Esophagus muscularis mucosa (tissue), 4 donors: Measurements from ENCODE around the gene EPX. TPM values are rescaled to one million over a fixed set of nuclear protein-coding genes. Genes with fewer than 3 reads are reported as not detected.

ENCODE experiments used
- DNase-seq: peaks from one replicate; pipeline ENCODE4 v3.0.0-alpha.2; 2017; ENCODE audit errors: extremely low spot score
- H3K27ac ChIP-seq, 4 donors: fragments of 200-600 bp; sonication (generic); replicated peaks in 1 of 4; 1 replicate in 3 of 4; 2 replicates in 1 of 4; pipeline ENCODE4 v1.5.1; 2016 to 2019; ENCODE audit warnings: mild to moderate bottlenecking in 1 of 4
- H3K27me3 ChIP-seq, 4 donors: fragments of 200-600 bp; sonication (generic); one replicate each; pipeline versions ENCODE4 v1.5.1 to v1.6.0; 2016 to 2019
- H3K36me3 ChIP-seq, 4 donors: fragments of 200-600 bp; sonication (generic); one replicate each; pipeline ENCODE4 v1.5.1; 2016 to 2019
- H3K4me1 ChIP-seq, 4 donors: fragments of 200-600 bp; sonication (generic); one replicate each; pipeline ENCODE4 v1.5.1; 2016 to 2019
- H3K4me3 ChIP-seq, 4 donors: fragments of 200-600 bp; sonication (generic); 1 replicate in 2 of 4; 2 replicates in 2 of 4; pipeline ENCODE4 v1.5.1; 2016 to 2019; ENCODE audit warnings: mild to moderate bottlenecking in 4 of 4, moderate library complexity in 1 of 4
- H3K9me3 ChIP-seq, 4 donors: fragments of 200-600 bp; sonication (generic); 1 replicate in 3 of 4; 2 replicates in 1 of 4; pipeline ENCODE4 v1.5.1; 2016 to 2019
- CTCF ChIP-seq, 3 experiments: fragments of 200-600 bp in 2 of 3; fragments of 450-650 bp in 1 of 3; sonication (generic) in 2 of 3; IDR thresholded peaks; one replicate each; pipeline ENCODE4 v1.5.1; 2017 to 2019; ENCODE audit warnings: antibody characterized with exemption in 3 of 3, mild to moderate bottlenecking in 2 of 3, moderate library complexity in 1 of 3
- EP300 ChIP-seq: sonication (generic); formaldehyde crosslinking; IDR thresholded peaks from one replicate; pipeline ENCODE4 v1.6.1; 2017; ENCODE audit warnings: antibody characterized with exemption
- POLR2A ChIP-seq: fragments of 450-650 bp; IDR thresholded peaks from one replicate; pipeline ENCODE4 v1.6.1; 2017; ENCODE audit warnings: antibody characterized with exemption, moderate library complexity, mild to moderate bottlenecking, low read depth
- POLR2AphosphoS5 ChIP-seq, 2 donors: sonication (generic); formaldehyde crosslinking; IDR thresholded peaks; one replicate each; pipeline ENCODE4 v1.6.1; 2017; ENCODE audit warnings: antibody characterized with exemption in 2 of 2
- WGBS: methylation state at CpG from one replicate; pipeline ENCODE4 v1.1.5; 2018; 5-methylcytosine and 5-hydroxymethylcytosine counted together
- intact Hi-C: fragments of 100-400 bp; cut with DNase I; formaldehyde crosslinking; loops from one replicate; pipeline ENCODE4 v1.15.1; 2023
- total RNA-seq, 4 donors: library from RNA; depleted of rRNA; stranded (reverse); fragments of >200 nt; gene quantifications; one replicate each; pipeline versions ENCODE4 v1.1.0 to v1.2.1, GENCODE V29; 2016

Gene EPX
- total RNA-seq, 4 donors from 2014 or later: not detected

GRCh38 chr17:58195518-58196123 lies 3.1 kb downstream of the EPX start:
- no peak for DNase-seq
- intact Hi-C loops: no loop called here
- Histone ChIP-seq H3K36me3 (no peaks in the 10 kb centered on the region), H3K4me1 (no peaks in the 10 kb centered on the region), H3K27me3 (peaks cover 0 to 91% (median 3%) of the 10 kb centered on the region in 4 donors), H3K27ac (no peak overlapping the region), H3K9me3 (no peaks in the 10 kb centered on the region), H3K4me3 (no peak overlapping the region)
- TF ChIP-seq EP300 (no peak), POLR2AphosphoS5 (IDR thresholded peaks at IDR 0.05) (no peak)
- 88% methylated on average over 5 of the region's 5 CpGs for WGBS

GRCh38 chr17:58196610-58197009 lies 4.1 kb downstream of the EPX start:
- intact Hi-C loops: no loop called here
- H3K4me3 ChIP-seq: no peak overlapping the region
- WGBS: 83% methylated on average over 7 of the region's 7 CpGs
- no peak for TF ChIP-seq POLR2AphosphoS5 (IDR thresholded peaks at IDR 0.05)
- no peak for TF ChIP-seq CTCF (IDR thresholded peaks at IDR 0.05)
- TF ChIP-seq EP300: no peak
- no peak for TF ChIP-seq POLR2A
- H3K9me3 ChIP-seq: no peaks in the 10 kb centered on the region
- peaks cover 0 to 81% (median 0%) of the 10 kb centered on the region in 4 donors for H3K27me3 ChIP-seq
- no peaks in the 10 kb centered on the region for H3K36me3 ChIP-seq
- H3K4me1 ChIP-seq: no peaks in the 10 kb centered on the region
- no peak for DNase-seq
- no peak overlapping the region for H3K27ac ChIP-seq

GRCh38 chr17:58200024-58200633 lies 7.6 kb downstream of the EPX start:
- Histone ChIP-seq H3K27ac (no peak overlapping the region), H3K4me3 (no peak overlapping the region), H3K4me1 (no peaks in the 10 kb centered on the region), H3K9me3 (no peaks in the 10 kb centered on the region), H3K36me3 (peaks cover 0 to 8% (median 3%) of the 10 kb centered on the region in 4 donors), H3K27me3 (peaks cover 0 to 48% (median 0%) of the 10 kb centered on the region in 4 donors)
- intact Hi-C loops: no loop called here
- no peak for DNase-seq
- TF ChIP-seq POLR2A (no peak), EP300 (no peak), CTCF (IDR thresholded peaks at IDR 0.05) (peak in 1 of 3 experiments; percentile 44), POLR2AphosphoS5 (IDR thresholded peaks at IDR 0.05) (no peak)
- WGBS: 49% methylated on average over 11 of the region's 14 CpGs

GRCh38 chr17:58202859-58203258 lies 10.3 kb downstream of the EPX start:
- no peak for TF ChIP-seq POLR2A
- no peak for TF ChIP-seq POLR2AphosphoS5 (IDR thresholded peaks at IDR 0.05)
- TF ChIP-seq CTCF (IDR thresholded peaks at IDR 0.05): no peak
- no peak for TF ChIP-seq EP300
- 71% methylated on average over 4 of the region's 7 CpGs for WGBS
- intact Hi-C loops: no loop called here
- Histone ChIP-seq H3K36me3 (peaks cover 11 to 33% (median 27%) of the 10 kb centered on the region in 4 donors), H3K4me1 (no peaks in the 10 kb centered on the region), H3K4me3 (no peak overlapping the region), H3K9me3 (no peaks in the 10 kb centered on the region), H3K27me3 (peaks cover 0 to 25% (median 0%) of the 10 kb centered on the region in 4 donors), H3K27ac (no peak overlapping the region)
- no peak for DNase-seq

GRCh38 chr17:58204796-58205195 lies 12.3 kb downstream of the EPX start:
- no peak overlapping the region for H3K4me3 ChIP-seq
- 93% methylated on average over 2 of the region's 5 CpGs for WGBS
- peaks cover 0 to 6% (median 0%) of the 10 kb centered on the region in 4 donors for H3K27me3 ChIP-seq
- intact Hi-C loops: no loop called here
- TF ChIP-seq POLR2AphosphoS5 (IDR thresholded peaks at IDR 0.05): no peak
- no peak for TF ChIP-seq POLR2A
- no peak for TF ChIP-seq CTCF (IDR thresholded peaks at IDR 0.05)
- TF ChIP-seq EP300: no peak
- peaks cover 17 to 51% (median 43%) of the 10 kb centered on the region in 4 donors for H3K36me3 ChIP-seq
- no peak overlapping the region for H3K27ac ChIP-seq
- no peak for DNase-seq
- no peaks in the 10 kb centered on the region for H3K9me3 ChIP-seq
- no peaks in the 10 kb centered on the region for H3K4me1 ChIP-seq
